Fibroblast of pulmonary artery (primary cell): Measurements from ENCODE around the gene MLLT3.
A peak's percentile ranks its signal among the peaks of the same experiment; 100 is the strongest.

Source experiments
- DNase-seq: peaks from one replicate; pipeline ENCODE4 v3.0.0-alpha.2; 2010; ENCODE audit warnings: low read depth
- H3K4me3 ChIP-seq: replicated peaks from 2 replicates; pipeline ENCODE4 v1.5.1; 2011; ENCODE audit warnings: low read depth, mild to moderate bottlenecking, control low read depth, low read length, moderate library complexity
- TF ChIP-seq, protein P1 (sequence below): IDR thresholded peaks from 2 replicates; pipeline ENCODE4 v1.5.1; 2011; ENCODE audit warnings: mild to moderate bottlenecking, control low read depth, low read length, inconsistent platforms; ENCODE audit errors: missing control alignments

Gene MLLT3

DNA sequence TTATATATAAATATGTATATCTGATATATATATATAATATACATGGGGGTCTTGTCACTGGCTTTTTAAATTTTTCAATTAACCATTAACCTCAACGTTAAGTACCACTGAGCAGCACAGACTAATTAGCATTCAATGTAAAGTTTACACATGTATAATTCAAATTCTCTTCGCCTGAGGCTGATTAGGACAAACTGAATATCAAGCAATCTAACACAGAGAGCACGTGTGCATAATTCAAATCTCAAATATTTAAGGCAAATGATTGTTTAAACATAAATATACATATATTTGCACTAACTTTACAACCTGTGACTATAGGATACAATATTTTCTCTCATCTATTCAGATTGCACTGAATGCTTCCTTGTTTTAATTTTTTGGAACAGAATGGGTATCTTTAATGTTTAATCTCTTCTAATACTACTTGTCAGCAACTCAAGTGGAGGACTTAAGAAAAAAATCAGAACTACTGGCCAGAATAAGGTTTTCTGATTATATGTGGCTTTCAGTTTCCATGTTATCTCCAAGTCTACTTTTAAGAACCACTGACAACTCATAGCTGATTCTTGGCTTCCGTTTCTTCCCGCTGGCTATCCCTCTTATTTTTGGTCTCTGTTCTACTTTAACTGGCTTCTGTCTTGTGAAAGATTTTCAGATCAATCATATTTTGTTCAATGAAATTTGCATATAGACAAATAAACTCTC, 204.8 kb downstream of the MLLT3 start:
- no peak for DNase-seq
- TF ChIP-seq, protein P1, sequence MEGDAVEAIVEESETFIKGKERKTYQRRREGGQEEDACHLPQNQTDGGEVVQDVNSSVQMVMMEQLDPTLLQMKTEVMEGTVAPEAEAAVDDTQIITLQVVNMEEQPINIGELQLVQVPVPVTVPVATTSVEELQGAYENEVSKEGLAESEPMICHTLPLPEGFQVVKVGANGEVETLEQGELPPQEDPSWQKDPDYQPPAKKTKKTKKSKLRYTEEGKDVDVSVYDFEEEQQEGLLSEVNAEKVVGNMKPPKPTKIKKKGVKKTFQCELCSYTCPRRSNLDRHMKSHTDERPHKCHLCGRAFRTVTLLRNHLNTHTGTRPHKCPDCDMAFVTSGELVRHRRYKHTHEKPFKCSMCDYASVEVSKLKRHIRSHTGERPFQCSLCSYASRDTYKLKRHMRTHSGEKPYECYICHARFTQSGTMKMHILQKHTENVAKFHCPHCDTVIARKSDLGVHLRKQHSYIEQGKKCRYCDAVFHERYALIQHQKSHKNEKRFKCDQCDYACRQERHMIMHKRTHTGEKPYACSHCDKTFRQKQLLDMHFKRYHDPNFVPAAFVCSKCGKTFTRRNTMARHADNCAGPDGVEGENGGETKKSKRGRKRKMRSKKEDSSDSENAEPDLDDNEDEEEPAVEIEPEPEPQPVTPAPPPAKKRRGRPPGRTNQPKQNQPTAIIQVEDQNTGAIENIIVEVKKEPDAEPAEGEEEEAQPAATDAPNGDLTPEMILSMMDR = no peak
- no peak overlapping the region for H3K4me3 ChIP-seq

DNA sequence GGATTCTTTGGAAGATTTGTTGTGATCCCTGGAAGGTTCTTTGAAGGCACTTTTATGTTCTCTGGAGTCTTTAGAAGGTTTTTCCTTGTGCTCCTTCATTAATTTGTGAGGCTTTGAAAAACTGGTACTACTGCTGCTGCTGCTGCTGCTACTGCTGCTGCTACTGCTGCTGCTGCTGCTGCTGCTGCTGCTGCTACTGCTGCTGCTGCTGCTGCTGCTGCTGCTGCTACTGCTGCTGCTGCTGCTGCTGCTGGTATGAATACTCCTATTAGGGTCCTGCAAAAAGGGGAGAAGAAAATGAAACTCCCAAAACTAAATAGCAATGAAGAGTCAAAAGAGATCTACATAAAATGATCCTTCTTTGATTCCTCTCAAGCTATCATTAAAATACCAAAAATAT, 208.1 kb downstream of the MLLT3 start:
- no peak for DNase-seq
- H3K4me3 ChIP-seq = no peak overlapping the region
- TF ChIP-seq, protein P1 = no peak

DNA sequence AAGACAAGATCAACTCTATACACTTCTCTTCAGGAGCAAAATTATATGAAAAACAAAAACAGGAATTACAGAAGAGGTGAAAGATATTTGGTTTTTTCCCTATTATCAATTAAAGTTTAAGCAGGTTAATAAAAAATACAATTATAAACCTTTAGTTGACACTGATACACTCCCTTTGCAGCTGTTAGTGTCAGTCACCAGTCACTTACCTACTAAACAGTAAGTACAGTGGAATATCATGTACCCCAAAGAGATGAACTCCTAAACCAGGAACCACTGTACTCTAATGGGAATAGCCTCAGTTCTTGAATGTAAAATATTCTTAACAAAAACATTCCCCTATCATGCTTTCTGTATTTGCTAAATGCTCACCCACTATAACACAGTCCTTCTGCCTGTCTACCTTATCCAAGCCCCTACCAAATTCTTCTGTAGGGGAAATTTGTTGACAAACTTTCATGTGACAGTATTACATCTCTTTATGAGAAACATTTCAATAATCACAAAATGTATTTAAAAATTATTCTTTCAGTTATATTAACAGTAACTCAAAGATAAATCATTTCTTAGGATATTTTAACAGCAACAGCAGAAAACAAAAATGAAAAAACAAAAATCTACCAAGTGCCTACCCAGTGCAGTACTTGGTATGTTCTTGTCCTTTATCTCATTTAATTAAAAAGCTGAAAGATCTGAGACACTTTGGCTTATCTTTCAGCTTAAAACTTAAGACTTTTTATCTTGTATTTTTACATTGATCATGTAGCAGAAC, 212.8 kb downstream of the MLLT3 start:
- no peak overlapping the region for H3K4me3 ChIP-seq
- DNase-seq = no peak
- TF ChIP-seq, protein P1 = no peak

DNA sequence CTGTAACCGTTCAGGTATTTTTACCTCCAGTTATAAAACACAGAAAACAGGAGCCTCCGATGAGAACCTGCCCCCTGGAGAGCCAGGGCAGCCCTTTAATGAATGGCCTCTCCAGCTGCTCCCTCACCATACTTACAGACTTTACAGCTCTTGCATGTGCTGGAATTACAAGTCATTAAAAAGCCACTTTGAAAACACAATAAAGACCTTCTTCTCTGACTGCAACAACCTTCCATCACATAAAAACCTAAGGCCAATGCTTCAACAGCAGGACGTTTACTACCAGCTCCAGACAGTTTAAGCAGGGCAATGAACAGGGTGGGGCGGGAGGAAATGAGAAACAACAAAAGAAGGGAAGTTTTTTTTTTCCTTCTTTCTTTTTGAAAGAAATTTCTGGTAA, 213.8 kb downstream of the MLLT3 start:
- TF ChIP-seq, protein P1 = no peak
- no peak for DNase-seq
- no peak overlapping the region for H3K4me3 ChIP-seq

DNA sequence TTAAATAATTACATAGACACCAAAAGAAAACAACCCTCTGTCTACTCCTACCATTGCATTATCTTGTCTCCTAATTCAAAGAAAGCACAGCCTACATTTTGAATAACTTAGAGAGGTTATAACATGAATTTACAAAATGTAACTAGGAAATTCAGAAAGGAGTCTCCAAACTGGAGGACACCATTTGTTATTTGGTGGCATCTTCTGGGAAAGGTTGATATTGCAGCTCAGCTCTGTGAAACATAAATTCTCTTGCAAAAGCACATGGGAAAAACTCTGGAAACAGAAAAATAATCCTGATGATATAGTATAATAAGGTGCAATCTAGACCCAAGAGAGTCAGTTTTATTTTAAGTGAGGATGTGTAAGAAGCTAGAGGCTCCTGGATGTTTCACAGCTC, 215.3 kb downstream of the MLLT3 start:
- no peak overlapping the region for H3K4me3 ChIP-seq
- TF ChIP-seq, protein P1 = peak; percentile 1
- DNase-seq = no peak

DNA sequence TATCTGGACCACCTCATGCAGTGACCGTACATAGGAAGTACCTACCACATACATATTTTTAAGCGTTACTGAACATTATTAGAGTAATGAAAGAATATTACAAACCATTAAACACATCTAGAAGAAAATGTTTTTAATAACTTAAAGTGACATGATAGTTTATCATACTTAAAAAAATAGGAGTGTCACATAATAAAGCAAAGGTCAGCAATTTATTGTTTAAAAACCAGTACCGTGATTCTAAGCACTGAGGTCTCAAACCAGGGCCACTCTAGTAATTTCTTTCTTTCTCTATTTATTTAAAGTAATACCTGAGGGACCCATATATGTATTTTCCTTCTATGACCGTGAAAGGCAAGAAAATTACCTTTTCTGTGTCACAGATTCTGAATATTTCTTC, 216.0 kb downstream of the MLLT3 start:
- DNase-seq = no peak
- TF ChIP-seq, protein P1 = no peak
- no peak overlapping the region for H3K4me3 ChIP-seq
